Testis (tissue), 3 donors: Measurements from ENCODE around the gene MAP1S. TPM values are rescaled to one million over a fixed set of nuclear protein-coding genes. Genes with fewer than 3 reads are reported as not detected.
A peak's percentile ranks its signal among the peaks of the same experiment; 100 is the strongest.

Experiments used
- DNase-seq: peaks from one replicate; pipeline ENCODE4 v3.0.0-alpha.2; 2019
- H3K27ac ChIP-seq, 2 donors: fragments of 200-600 bp; sonication (generic); one replicate each; pipeline ENCODE4 v1.5.1; 2019
- H3K27me3 ChIP-seq: fragments of 200-600 bp; sonication (generic); one replicate; pipeline ENCODE4 v1.5.1; 2019
- H3K36me3 ChIP-seq: fragments of 200-600 bp; sonication (generic); one replicate; pipeline ENCODE4 v1.5.1; 2017; ENCODE audit warnings: low read depth; ENCODE audit errors: missing control alignments
- H3K4me1 ChIP-seq: fragments of 200-600 bp; sonication (generic); one replicate; pipeline ENCODE4 v1.5.1; 2019
- H3K4me3 ChIP-seq, 2 donors: fragments of 200-600 bp; sonication (generic); one replicate each; pipeline ENCODE4 v1.5.1; 2017 to 2019
- H3K9me3 ChIP-seq: fragments of 200-600 bp; sonication (generic); one replicate; pipeline ENCODE4 v1.5.1; 2017
- CTCF ChIP-seq, 3 experiments: fragments of 450-650 bp in 2 of 3; fragments of 200-600 bp in 1 of 3; sonication (generic) in 1 of 3; IDR thresholded peaks; one replicate each; pipeline ENCODE4 v1.5.1; 2016 to 2019; ENCODE audit warnings: antibody characterized with exemption in 3 of 3, mild to moderate bottlenecking in 2 of 3, moderate library complexity in 1 of 3
- POLR2A ChIP-seq: fragments of 450-650 bp; IDR thresholded peaks from one replicate; pipeline ENCODE4 v1.6.1; 2017; ENCODE audit warnings: antibody characterized with exemption, mild to moderate bottlenecking, moderate library complexity
- WGBS, 2 donors: methylation state at CpG; one replicate each; pipeline ENCODE4 v1.1.5; 2018; 5-methylcytosine and 5-hydroxymethylcytosine counted together
- intact Hi-C: fragments of 100-400 bp; cut with DNase I; formaldehyde crosslinking; loops from one replicate; pipeline ENCODE4 v1.15.1; 2023; ENCODE audit warnings: low total_unique reads
- polyA plus RNA-seq: library from polyadenylated mRNA; stranded (reverse); fragments of 350-450 nt; fragmentation: Illumina TruSeq; extraction: RNeasy Lipid Tissue Mini Kit (QIAGEN cat#74804); gene quantifications from one replicate; pipeline ENCODE4 v1.2.3, GENCODE V29; 2014; ENCODE audit warnings: low read depth, low replicate concordance; ENCODE audit not compliant: insufficient read depth
- total RNA-seq, 2 donors: library from RNA; depleted of rRNA; stranded (reverse); fragments of >200 nt; gene quantifications; one replicate each; pipeline ENCODE4 v1.2.3, GENCODE V29; 2016

Gene MAP1S
- total and polyA plus RNA-seq, 3 donors from 2014 or later = 95.5 to 123 (median 106) TPM

- TF ChIP-seq CTCF (IDR thresholded peaks at IDR 0.05) (no peak), POLR2A (no peak)
- DNase-seq = no peak
- intact Hi-C loops = no loop called here
- H3K27me3 ChIP-seq = no peaks in the 10 kb centered on the region
- H3K27ac ChIP-seq = peak overlapping the region in 1 of 2 donors; percentile 69
- WGBS, 2 donors = 0 to 2% methylated on average over 9 to 28 of the region's 38 CpGs
- peaks cover 25% of the 10 kb centered on the region for H3K4me1 ChIP-seq
- peak overlapping the region; percentile 63 to 83 for H3K4me3 ChIP-seq
- H3K36me3 ChIP-seq = no peaks in the 10 kb centered on the region
- H3K9me3 ChIP-seq = no peaks in the 10 kb centered on the region
Measured at GRCh38 chr19:17719730-17720400, 585 bp downstream of the MAP1S start.

- no peaks in the 10 kb centered on the region for H3K36me3 ChIP-seq
- DNase-seq = no peak
- TF ChIP-seq CTCF (IDR thresholded peaks at IDR 0.05) (no peak), POLR2A (no peak)
- H3K9me3 ChIP-seq = no peaks in the 10 kb centered on the region
- H3K4me1 ChIP-seq = peaks cover 25% of the 10 kb centered on the region
- peak overlapping the region; percentile 63 to 83 for H3K4me3 ChIP-seq
- 7 to 8% methylated on average over 7 of the region's 7 CpGs for WGBS, 2 donors
- no peaks in the 10 kb centered on the region for H3K27me3 ChIP-seq
- no peak overlapping the region for H3K27ac ChIP-seq
- intact Hi-C loops = no loop called here
Measured at GRCh38 chr19:17720440-17720839, 1.2 kb downstream of the MAP1S start.

DNA sequence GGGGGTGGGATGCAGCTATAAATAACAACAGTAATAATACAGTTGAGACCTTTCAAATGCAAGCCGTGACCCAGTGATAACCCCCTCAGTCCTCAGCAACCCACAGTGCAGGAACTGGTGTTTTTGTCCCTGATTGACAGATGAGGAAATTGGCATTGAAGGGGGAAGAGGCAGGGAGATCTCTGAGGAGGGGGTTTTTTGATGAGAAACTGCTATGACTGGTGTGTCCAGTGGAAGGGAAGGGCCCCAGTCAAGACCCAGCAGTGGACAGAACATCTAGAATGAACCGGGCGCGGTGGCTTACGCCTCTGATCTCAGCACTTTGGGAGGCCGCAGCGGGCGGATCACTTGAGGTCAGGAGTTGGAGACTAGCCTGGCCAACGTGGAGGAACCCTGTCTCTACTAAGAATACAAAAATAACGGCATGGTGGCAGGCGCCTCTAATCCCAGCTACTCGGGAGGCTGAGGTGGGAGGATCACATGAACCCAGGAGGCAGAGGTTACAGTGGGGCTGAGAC is 1.9 kb downstream of the MAP1S start:
- H3K4me3 ChIP-seq = no peak overlapping the region
- H3K4me1 ChIP-seq = peaks cover 26% of the 10 kb centered on the region

GRCh38 chr19:17721821-17722220 is 2.5 kb downstream of the MAP1S start:
- Histone ChIP-seq H3K4me3 (no peak overlapping the region), H3K27ac (no peak overlapping the region), H3K27me3 (no peaks in the 10 kb centered on the region), H3K4me1 (peaks cover 33% of the 10 kb centered on the region), H3K36me3 (no peaks in the 10 kb centered on the region), H3K9me3 (no peaks in the 10 kb centered on the region)
- WGBS, 2 donors = 61 to 66% methylated on average over 3 to 8 of the region's 8 CpGs
- TF ChIP-seq CTCF (IDR thresholded peaks at IDR 0.05) (no peak), POLR2A (no peak)
- DNase-seq = no peak
- intact Hi-C loops = no loop called here

More for the DNA sequence above, 1.9 kb downstream of the MAP1S start:
- H3K27ac ChIP-seq = no peak overlapping the region
- H3K36me3 ChIP-seq = no peaks in the 10 kb centered on the region
- DNase-seq = no peak
- no peak for TF ChIP-seq POLR2A
- no peak for TF ChIP-seq CTCF (IDR thresholded peaks at IDR 0.05)
- intact Hi-C loops = no loop called here
- H3K9me3 ChIP-seq = no peaks in the 10 kb centered on the region
- H3K27me3 ChIP-seq = no peaks in the 10 kb centered on the region
- WGBS, 2 donors = 62 to 72% methylated on average over 10 to 12 of the region's 12 CpGs
